ENCODE results near the gene STAP2.
"Not testable (repeated sequence)": the region's sequence is repeated elsewhere in the genome, so short reads cannot be mapped to it uniquely, and the experiment has no call there.

The STAP2 gene

DNA sequence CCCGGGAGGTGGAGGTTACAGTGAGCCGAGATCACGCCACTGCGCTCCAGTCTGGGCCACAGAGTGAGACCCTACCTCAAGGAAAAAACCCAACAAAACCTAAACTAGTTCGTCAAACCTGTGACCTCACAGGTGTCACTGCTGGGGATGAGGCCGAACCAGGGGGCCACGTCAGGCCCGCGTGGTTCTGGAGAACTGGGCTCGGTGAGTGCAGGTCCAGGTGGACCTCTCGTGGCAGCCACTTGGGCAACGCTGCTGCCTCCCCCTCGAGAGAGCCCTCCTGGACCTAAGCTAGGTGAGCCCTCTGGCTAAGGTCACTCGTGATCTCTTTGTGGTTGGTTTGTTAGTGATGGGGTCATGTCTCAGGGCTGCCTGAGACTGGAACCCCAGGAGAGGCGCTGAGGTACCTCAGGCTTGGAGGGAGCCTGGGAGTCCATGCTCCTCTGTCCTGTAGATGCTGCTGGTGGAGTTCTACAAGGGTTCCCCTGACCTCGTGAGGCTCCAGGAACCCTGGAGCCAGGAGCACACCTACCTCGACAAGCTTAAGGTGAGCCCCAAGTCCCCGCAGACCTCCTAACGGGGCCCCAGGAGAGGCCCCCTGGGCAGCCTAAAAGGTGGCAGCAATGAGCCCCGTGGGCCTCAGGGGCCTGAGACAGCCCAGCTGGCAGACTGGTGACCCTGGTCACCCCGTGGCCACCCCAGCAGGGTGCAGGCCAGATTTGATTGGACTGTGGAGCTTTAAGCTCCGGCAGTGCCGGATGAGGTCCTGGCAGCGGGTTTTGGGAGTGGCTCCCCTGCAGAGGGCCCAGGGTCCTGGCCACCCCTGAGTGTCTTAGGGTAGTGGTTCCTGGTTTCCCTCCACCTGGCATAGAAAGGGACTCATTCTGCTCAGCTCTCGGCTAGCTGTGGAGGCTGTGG lies 20.3 kb upstream of the STAP2 start:
- DNase-seq (ENCODE audit: extremely low read depth in 1 of 2, low read depth in 1 of 2): no peak

DNA sequence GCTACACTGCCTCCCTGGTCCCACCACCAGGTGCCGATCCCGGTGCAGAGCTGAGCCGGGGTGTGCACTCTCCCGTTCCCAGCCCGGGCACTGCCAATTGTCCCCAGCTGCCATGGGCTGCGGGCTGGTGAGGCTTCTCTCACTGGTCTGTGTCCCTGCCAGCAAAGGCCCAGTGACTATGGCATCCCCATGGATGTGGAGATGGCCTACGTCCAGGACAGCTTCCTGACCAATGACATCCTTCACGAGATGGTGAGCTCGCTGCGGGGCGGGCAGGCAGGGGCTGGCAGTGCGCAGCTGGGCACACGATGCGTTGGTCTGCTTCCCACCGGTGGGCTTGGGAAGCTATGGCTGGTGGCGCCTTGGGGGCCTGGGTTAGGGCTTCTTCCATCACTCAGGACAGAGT lies 19.3 kb upstream of the STAP2 start:
- DNase-seq (ENCODE audit: extremely low read depth in 1 of 2, low read depth in 1 of 2): no peak

DNA sequence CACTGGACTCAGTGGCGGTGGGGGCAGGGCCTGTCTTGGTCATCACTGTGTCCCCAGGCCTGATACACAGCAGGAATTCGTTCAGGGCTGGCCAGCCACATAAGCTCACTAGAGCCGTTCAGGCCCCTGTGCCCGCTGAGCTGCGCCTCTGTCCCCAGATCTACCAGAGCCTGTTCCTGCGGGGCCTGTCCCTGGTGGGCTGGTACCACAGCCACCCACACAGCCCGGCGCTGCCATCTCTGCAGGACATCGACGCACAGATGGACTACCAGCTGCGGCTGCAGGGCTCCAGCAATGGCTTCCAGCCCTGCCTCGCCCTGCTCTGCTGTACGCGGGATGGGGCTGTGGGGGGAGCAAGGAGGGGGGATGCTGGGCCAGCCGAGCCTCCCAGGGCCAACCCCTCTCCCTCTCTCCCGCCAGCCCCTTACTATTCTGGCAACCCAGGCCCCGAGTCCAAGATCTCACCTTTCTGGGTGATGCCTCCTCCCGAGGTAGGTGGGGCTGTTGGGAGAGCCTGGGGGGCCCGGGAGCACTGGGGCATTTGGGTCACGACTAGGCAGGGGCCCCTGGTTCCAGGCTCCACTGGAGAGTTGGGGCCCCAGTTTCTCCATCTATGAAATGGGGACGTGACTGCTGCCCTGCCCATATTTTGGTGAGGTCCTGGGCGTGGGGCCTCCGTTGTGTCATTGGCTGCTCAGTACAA lies 18.6 kb upstream of the STAP2 start:
- DNase-seq (ENCODE audit: extremely low read depth in 1 of 2, low read depth in 1 of 2): no peak

DNA sequence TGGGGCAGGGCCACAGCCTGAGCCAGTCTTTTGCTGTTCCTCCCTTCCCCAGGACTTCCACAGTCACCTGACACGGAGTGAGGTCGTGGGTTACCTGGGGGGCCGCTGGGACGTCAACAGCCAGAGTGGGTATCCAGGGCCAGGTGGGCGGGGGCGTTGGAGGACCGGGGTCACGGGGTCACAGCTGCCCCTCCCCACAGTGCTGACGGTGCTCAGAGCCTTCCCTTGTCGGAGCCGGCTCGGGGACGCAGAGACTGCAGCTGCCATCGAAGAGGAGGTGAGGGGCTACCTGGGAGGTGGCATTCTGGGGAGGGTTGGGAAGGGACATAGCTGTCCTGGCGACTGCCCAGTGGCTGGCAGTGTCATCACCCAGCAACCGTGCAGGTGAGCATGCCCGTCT lies 16.3 kb upstream of the STAP2 start:
- no peak for DNase-seq (ENCODE audit: extremely low read depth in 1 of 2, low read depth in 1 of 2)

DNA sequence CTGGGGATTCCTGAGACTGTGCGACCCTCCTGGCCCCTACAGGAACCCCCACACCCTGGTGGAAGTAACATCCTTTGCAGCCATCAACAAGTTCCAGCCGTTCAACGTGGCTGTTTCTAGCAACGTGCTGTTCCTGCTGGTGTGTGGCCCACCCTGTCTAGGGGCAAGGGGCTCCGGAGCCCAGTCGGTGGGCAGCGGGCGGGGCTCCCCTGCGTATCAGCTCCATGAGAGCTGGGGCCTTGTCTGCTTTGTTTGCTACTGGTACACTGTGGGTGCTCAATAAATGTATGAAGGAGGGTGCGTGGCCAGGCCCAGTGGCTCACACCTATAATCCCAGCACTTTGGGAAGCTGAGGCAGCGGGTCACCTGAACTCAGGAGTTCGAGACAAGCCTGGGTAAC lies 15.7 kb upstream of the STAP2 start:
- DNase-seq (ENCODE audit: extremely low read depth in 1 of 2, low read depth in 1 of 2): no peak

DNA sequence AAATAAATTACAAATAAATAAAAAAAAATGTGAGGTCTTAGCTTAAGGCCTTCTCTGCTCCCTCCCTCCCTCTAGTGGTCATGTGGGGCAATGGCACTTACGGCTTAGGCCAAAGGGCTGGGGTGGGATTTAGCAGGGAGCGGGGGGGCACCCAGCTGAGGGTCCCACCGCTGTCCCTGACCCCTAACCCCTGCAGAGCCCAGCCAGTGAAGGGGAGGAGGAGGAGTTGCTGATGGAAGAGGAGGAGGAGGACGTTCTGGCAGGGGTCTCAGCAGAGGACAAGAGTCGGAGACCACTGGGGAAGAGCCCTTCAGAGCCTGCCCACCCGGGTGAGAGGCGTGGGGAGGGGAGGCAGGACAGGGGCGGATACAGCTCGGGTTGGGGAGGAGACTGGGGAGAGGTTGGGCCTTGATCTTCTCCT lies 14.1 kb upstream of the STAP2 start:
- no peak for DNase-seq (ENCODE audit: extremely low read depth in 1 of 2, low read depth in 1 of 2)

DNA sequence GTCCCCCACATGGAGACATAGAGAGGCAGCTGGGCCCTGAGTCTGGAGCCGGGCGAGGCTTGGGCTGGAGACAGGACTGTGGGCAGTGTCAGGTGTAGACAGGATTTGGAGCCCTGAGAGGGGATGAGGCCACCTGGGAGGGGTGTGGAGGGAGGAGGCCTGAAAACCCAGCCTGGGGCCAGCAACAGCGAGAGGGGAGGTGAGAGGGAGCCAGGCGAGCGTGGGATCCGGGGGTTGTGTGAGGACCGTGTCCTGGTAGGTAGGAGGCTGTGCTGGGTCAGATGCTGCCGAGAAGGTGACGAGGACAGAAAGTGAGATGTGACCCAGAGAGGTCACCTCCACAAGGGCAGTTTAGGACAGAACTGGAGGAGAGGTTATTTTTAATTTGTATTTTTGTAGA lies 12.1 kb upstream of the STAP2 start:
- DNase-seq (ENCODE audit: extremely low read depth in 1 of 2, low read depth in 1 of 2): no peak

DNA sequence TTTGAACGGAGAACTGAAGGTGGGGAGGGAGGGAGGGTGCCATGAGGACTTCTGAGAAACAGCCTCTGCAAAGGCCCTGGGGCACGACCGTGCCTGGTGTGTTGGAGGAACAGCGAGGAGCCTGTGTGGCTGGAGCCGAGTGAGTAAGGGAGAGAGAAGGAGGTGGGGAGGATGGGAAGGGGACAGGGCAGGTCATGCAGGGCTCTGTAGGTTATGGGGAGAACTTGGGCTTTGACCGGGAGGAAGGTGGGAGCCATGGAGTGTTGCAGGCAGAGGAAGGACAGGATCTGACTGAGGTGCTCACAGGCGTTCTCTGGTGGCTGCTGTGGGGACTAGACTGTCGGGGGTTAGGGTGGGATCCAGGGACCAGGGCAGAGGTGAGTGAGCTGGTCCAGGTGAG lies 11.5 kb upstream of the STAP2 start:
- DNase-seq (ENCODE audit: extremely low read depth in 1 of 2, low read depth in 1 of 2): no peak

DNA sequence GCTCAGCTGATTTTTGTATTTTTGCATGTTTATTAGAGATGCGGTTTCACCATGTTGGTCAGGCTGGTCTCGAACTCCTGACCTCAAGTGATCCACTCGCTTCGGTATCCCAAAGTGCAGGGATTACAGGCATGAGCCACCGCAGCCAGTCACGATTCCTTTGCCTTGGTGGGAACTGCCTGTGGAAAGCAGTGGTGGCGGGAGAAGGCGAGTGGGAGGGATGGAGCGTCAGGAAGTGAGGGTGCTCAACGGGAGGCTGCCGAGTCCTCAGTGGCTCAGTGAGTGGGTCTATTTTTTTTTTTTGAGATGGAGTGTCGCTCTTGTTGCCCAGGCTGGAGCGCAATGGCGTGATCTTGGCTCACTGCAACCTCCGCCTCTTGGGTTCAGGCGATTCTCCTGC lies 10.6 kb upstream of the STAP2 start:
- not testable (repeated sequence) for DNase-seq (ENCODE audit: extremely low read depth in 1 of 2, low read depth in 1 of 2)

DNA sequence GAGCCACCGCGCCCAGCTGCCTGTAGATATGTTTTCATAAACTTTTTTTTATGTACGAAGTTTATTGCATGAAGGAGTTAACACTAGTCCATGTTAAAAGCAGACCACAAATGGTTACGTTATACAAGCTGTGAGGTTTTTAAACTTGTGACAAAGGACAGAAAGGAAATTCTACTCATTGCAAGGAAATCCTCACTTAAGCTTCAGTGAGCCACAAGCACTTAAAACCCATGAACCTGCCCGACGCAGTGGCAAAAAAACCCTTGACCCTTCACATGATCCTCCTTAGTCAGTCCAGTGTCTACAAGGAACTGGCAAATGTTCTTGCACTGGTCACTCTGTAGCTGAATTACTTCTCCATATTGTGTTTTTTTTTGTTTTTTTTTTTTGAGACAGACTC lies 8.9 kb upstream of the STAP2 start:
- DNase-seq (ENCODE audit: extremely low read depth in 1 of 2, low read depth in 1 of 2): no peak

DNA sequence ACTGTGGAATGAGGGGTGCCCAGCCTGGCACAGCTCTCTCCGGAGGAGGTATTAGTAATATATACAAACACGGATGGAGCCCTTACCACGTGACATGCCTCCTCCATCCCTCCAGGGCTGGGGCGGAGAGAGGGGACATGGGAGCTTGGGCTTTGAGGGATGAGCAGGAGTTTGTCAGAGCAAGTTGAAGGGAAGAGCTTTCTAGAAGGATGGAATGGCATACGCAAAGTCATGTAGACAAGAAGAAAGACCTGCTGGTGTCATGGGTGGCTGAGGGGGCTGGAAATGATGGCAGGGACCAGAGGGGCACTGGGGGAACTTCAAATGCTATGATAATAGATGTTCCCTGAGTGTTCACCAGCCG lies 7.4 kb upstream of the STAP2 start:
- no peak for DNase-seq (ENCODE audit: extremely low read depth in 1 of 2, low read depth in 1 of 2)

DNA sequence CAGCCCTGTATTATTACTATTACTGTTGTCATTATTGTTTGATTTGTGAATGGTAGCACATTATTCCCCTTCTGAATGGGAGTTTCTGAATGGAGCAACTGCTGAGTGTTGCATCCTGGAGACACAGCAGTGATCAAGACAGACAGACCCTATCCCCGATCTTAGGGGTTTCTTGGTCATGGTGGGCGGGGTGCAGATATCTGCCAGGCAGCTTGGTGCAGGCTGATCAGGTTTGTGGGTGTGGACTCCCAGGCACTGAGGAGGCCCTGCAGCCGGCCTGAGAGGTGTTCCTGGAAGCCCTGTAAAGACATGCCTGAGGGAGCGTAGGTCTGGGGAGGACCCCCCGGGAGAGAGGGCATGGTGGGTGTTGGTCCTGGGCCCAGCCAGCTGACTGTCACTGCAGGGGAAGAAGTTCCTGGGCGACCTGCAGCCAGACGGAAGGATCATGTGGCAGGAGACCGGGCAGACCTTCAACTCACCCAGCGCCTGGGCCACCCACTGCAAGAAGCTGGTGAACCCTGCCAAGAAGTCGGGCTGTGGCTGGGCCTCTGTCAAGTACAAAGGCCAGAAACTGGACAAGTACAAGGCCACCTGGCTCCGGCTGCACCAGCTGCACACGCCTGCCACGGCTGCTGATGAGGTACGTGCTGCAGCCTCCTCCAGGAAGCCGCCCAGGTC lies 6.9 kb upstream of the STAP2 start:
- no peak for DNase-seq (ENCODE audit: extremely low read depth in 1 of 2, low read depth in 1 of 2)

DNA sequence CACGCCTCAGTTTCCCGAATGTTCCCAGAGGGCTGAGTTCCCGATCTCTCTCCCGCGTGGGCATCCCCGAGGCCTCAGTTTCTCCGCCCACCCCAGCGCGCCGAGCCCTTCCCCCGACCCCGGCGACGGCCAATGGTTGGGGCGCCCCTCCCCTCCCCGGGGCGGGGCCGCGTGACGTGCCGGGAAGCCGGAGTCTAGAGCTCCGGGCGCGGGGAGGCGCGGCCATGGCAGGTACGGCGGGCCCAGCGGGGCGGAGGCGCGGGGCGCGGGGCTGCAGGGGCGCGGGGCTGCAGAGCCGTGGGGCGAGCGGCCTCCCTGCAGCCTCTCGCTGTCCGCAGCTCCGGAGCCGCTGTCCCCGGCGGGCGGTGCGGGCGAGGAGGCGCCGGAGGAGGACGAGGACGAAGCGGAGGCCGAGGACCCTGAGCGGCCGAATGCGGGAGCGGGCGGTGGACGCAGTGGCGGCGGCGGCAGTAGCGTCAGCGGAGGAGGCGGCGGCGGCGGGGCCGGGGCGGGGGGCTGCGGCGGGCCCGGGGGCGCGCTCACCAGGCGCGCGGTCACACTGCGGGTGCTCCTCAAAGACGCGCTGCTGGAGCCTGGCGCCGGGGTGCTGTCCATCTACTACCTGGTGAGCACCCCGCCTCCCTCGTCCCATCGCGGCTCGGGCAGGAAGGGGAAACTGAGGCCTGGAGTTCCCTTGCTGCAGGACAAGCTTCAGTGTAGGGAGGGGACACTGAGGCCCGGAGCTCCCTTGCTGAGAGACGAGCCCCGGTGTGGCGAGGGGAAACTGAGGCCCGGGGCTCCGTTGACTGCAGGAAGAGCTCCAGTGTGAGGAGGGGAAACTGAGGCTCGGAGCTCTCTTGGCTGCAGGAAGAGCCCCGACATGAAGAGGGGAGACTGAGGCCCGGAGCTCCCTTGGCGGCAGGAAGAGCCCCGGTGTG lies 5.0 kb upstream of the STAP2 start, which contains the start of gene MPND:
Gene MPND (plus strand): TSS at position 193 of the 938 bp plus-strand sequence. CDS start 32 bp downstream, at position 225.
- peak; percentile 83 to 85 for DNase-seq (ENCODE audit: extremely low read depth in 1 of 2, low read depth in 1 of 2)

DNA sequence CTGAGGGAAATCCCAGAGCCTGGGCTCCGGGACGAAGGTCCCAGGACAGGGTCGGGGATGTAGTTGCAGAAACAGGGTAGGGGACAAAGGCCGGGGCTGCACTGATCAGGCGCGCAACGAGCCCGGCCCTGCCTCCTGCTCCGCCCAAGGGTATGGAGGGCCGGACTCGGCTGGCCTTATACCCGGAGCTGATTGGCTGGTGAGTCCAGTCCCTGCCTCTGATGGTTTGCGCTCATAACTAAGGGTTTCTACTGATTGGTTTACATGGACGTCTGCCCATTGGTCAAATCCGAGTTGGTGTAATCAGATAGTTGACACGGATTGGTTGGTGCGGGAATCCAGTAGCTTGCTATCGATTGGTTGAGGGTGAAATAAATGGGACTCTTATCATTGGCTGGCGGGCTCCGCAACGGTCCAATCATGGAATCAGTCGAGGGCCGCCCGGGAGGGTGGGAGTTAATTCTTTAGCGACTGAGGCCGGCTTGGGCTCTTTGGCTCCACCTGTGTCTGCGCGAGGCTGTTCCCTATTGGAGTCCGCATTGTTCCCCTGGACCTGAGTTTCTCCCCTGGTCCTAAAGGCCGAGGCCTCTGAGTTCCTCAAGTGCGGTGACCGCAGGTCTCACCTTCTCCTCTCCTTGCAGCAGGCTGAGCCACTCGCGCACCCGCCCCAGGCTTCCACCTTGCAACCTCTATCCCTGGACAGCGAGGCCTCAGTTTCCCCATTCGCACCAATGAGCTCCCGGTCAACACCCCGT lies 4.2 kb upstream of the STAP2 start:
- DNase-seq (ENCODE audit: extremely low read depth in 1 of 2, low read depth in 1 of 2): peak; percentile 77 to 92

DNA sequence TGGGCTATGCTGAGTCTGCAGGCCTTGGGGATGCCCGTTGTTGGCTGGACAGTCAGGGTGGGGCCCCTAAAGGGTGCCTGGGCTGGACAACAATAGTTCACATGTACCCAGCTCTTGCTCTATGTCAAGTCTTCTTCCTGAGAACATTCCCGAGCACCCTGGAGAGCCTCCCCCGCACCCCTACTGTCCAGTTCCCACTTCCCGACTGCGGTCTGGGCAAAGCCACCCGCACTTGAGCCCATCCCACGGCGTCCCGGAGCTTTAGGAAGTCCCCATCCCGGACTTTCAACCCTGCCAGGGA lies 3.6 kb upstream of the STAP2 start:
- DNase-seq (ENCODE audit: extremely low read depth in 1 of 2, low read depth in 1 of 2): no peak

DNA sequence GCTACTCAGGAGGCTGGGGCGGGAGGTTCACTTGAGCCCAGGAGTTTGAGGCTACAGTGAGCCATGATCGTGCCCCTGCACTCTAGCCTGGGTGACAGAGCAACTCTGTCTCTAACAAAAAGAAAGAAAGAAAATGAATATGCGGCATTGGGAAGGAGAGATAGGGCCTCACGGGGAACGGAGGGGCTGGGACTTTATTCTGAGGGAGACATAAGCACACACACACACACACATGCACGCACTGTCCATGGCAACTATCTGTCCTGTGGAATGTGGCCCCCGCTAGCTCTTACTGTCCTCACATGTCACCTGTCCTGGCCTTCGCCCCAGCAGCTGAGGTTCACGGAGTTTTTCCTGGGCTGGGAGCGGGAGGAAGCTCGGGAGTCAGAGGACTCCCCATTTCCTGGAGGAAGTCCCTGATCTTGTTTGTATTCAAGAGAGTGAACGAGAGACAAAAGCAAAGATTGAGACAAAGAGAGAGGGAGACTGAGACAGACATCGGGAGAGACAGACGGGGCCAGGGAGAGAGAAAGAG lies 654 bp downstream of the STAP2 start:
- DNase-seq (ENCODE audit: extremely low read depth in 1 of 2, low read depth in 1 of 2): no peak

DNA sequence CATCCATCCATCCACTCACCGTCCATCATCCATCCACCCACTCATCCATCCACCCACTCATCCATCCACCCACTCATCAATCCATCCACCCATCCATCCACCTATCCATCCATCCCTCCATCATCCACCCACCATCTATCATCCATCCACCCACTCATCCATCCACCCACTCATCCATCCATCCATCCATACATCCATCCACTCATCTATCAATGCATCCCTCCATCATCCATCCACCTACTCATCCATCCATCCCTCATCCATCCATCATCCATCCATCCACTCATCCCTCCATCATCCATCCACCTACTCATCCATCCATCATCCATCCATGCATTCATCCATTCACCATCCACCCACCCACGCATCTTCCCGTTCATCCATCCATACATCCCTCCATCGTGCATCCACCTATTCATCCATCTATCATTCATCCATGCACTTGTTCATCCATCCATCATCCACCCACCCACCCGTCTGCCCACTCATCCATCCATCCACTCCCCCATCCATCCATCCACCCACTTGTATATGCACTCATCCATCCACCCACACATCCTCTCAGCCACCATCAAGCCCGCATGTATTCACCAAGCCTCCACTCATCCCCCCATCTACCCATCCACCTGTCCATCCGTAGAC lies 3.6 kb downstream of the STAP2 start:
- no peak for DNase-seq (ENCODE audit: extremely low read depth in 1 of 2, low read depth in 1 of 2)

DNA sequence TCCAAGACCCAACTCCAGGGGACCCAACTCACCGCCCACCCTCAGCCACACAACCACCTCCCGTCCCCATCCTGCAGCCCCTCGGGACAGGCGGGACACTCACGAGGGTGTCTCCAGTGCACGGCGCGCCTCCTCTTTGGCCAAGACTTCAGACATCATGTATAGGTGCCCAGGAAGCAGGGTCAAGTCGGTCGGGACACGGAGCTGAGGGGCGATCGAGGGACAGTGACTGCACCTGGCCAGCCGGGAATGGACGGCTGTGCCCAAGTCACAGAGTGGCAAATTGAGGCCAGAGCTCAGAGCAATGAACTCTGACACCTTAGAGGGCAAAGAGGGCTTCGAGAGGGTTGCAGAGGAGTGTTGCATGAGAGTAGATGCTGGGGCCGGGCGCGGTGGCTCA lies 8.8 kb downstream of the STAP2 start:
- no peak for DNase-seq (ENCODE audit: extremely low read depth in 1 of 2, low read depth in 1 of 2)

DNA sequence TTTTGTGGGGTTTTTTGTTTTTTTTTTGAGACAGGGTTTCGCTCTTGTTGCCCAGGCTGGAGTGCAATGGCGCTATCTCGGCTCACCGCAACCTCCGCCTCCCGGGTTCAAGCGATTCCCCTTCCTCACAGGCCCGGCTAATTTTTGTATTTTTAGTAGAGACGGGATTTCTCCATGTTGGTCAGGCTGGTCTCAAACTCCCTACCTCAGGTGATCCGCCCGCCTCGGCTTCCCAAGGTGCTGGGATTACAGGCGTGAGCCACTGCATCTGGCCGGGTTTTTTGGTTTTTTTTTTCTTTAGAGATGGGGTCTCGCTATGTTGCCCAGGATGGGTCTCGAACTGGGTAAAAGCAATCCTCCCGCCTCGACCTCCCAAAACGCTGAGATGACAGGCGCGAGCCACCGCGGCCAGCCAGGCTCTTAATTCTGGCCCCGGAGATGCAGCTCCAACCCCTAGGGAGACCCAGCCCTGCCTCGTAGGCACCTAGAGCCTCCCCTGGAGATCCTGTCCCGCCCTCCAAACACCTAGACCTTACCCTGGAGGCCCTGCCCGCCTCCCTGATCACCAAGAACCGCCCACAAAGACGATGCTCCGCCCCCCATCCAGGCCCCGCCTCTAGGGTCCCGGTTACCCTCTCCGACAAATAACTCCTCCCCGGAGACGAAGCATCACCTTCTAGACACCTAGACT lies 9.5 kb downstream of the STAP2 start:
- DNase-seq (ENCODE audit: extremely low read depth in 1 of 2, low read depth in 1 of 2): peak in 1 of 2 donors; percentile 60
